ENCODE measurements around the gene GALNTL6.

The GALNTL6 gene

GRCh38 chr4:172809319-172809718 is 996.1 kb downstream of the GALNTL6 start:
- no peak for TF ChIP-seq CTCF (IDR thresholded peaks at IDR 0.05; ENCODE audit: insufficient read depth, low read length, poor library complexity, severe bottlenecking)

GRCh38 chr4:172813359-172813923 is 1000.2 kb downstream of the GALNTL6 start:
- TF ChIP-seq CTCF (IDR thresholded peaks at IDR 0.05; ENCODE audit: insufficient read depth, low read length, poor library complexity, severe bottlenecking) = no peak
- no peaks in the 10 kb centered on the region; the same call in 1 of the 2 replicates for H3K27me3 ChIP-seq (replicated peaks; ENCODE audit: control insufficient read depth, insufficient read depth, low read length)
- DNase-seq (ENCODE audit: extremely low read depth, insufficient read length) = peak; percentile 22
- no peak overlapping the region for H3K4me3 ChIP-seq (replicated peaks; ENCODE audit: low read depth, low read length)
- no peaks in the 10 kb centered on the region for H3K36me3 ChIP-seq (ENCODE audit: control insufficient read depth, insufficient read depth, low read length)

More at GRCh38 chr4:172809319-172809718, 996.1 kb downstream of the GALNTL6 start:
- DNase-seq (ENCODE audit: extremely low read depth, insufficient read length) = no peak
- Histone ChIP-seq H3K4me3 (replicated peaks; ENCODE audit: low read depth, low read length) (no peak overlapping the region), H3K27me3 (replicated peaks; ENCODE audit: control insufficient read depth, insufficient read depth, low read length) (no peaks in the 10 kb centered on the region; the same call in 1 of the 2 replicates), H3K36me3 (ENCODE audit: control insufficient read depth, insufficient read depth, low read length) (no peaks in the 10 kb centered on the region)

DNA sequence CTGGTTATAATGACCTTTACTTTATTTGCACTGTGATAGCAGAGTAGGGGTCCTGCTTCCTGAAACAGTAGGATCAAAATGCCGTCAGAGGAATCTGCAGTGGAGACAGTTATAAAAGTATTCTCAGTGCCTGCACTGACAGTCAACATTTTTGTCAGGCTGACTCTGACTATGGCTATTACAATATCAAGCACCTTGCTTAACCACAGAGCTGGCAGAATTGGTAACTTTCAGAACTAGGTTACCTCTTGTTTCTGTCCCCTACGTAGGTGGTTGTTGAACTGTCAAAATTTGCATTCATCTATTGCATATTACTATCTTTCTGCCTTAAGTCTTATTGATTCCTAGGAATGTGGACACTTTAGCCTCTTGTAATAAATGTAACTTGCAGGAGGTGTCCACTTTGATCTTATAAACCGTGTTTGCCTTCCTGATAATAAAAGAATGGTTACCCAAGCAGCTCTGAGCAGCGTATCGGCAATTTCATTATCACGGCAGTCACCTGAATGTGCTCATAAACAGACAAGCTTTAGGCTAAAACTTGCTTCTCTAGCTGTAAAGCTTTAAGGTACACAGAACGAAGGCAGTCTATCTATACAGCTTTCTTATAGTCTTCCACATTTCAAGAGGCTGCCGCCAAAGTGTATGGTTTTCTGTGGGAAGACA is 1002.4 kb downstream of the GALNTL6 start:
- Histone ChIP-seq H3K27me3 (replicated peaks; ENCODE audit: control insufficient read depth, insufficient read depth, low read length) (no peaks in the 10 kb centered on the region), H3K4me3 (replicated peaks; ENCODE audit: low read depth, low read length) (no peak overlapping the region), H3K36me3 (ENCODE audit: control insufficient read depth, insufficient read depth, low read length) (no peaks in the 10 kb centered on the region)
- no peak for TF ChIP-seq CTCF (IDR thresholded peaks at IDR 0.05; ENCODE audit: insufficient read depth, low read length, poor library complexity, severe bottlenecking)
- no peak for DNase-seq (ENCODE audit: extremely low read depth, insufficient read length)

DNA sequence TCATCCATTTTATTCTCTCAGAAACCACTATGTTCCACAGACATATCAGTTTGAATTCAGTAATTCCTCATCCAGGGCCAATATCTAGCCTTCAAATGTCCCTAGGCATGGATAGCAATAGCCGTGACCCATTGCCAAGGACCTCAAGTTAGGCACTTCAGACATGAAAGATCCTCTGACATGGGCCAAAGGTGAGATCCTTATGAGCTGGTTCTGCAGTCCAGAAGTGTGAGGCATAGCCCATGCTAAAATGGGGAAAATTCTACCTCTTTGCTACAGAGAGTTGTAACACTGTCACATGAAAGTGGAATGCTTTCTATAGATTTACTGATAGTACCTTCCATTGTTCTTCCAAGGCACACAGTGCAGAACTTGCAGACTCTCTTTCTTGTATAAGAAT is 1005.7 kb downstream of the GALNTL6 start:
- TF ChIP-seq CTCF (IDR thresholded peaks at IDR 0.05; ENCODE audit: insufficient read depth, low read length, poor library complexity, severe bottlenecking) = no peak
- no peaks in the 10 kb centered on the region for H3K27me3 ChIP-seq (replicated peaks; ENCODE audit: control insufficient read depth, insufficient read depth, low read length)

GRCh38 chr4:172819353-172819752 is 1006.1 kb downstream of the GALNTL6 start:
- H3K4me3 ChIP-seq (replicated peaks; ENCODE audit: low read depth, low read length) = no peak overlapping the region
- DNase-seq (ENCODE audit: extremely low read depth, insufficient read length) = no peak
- no peaks in the 10 kb centered on the region for H3K27me3 ChIP-seq (replicated peaks; ENCODE audit: control insufficient read depth, insufficient read depth, low read length)
- no peak for TF ChIP-seq CTCF (IDR thresholded peaks at IDR 0.05; ENCODE audit: insufficient read depth, low read length, poor library complexity, severe bottlenecking)
- H3K36me3 ChIP-seq (ENCODE audit: control insufficient read depth, insufficient read depth, low read length) = no peaks in the 10 kb centered on the region

More for the DNA sequence above, 1005.7 kb downstream of the GALNTL6 start:
- Histone ChIP-seq H3K36me3 (ENCODE audit: control insufficient read depth, insufficient read depth, low read length) (no peaks in the 10 kb centered on the region), H3K4me3 (replicated peaks; ENCODE audit: low read depth, low read length) (no peak overlapping the region)
- DNase-seq (ENCODE audit: extremely low read depth, insufficient read length) = no peak
